SK-N-SH (cell line): ENCODE results near the gene ATN1. TPM values are rescaled to one million over a fixed set of nuclear protein-coding genes. Genes with fewer than 3 reads are reported as not detected.

Source experiments
- CTCF ChIA-PET: fragments of 300-600, 350-600 bp; formaldehyde crosslinking; extraction: SDS; loops from one replicate; lab custom pipeline; 2021; lab: Yijun Ruan, JAX
- POLR2A ChIA-PET: fragments of 350-600 bp; sonication (Branson Sonifier 250); formaldehyde crosslinking; extraction: SDS; loops from one replicate; lab custom pipeline; 2020; ENCODE audit warnings: antibody characterized with exemption, inconsistent platforms; lab: Yijun Ruan, JAX
- DNase-seq: peaks from one replicate; pipeline ENCODE4 v3.0.0; 2012
- H2AFZ ChIP-seq: fragments of 200-600 bp; sonication (generic); 2 replicates; pipeline ENCODE4 v1.8.1; 2016; ENCODE audit warnings: antibody characterized with exemption, mild to moderate bottlenecking, low read depth
- H3F3A ChIP-seq: fragments of 200-600 bp; sonication (generic); replicated peaks from 2 replicates; pipeline ENCODE3; 2016; ENCODE audit warnings: antibody characterized with exemption, mild to moderate bottlenecking; ENCODE audit not compliant: insufficient read depth
- H3K27ac ChIP-seq, 2 experiments: fragments of 200-500 bp in 1 of 2; fragments of 200-600 bp in 1 of 2; sonication (Bioruptor generic) in 1 of 2; sonication (generic), shearing (Covaris generic) in 1 of 2; 2 replicates each; pipeline versions ENCODE4 v1.5.1 to v1.6.1; 2014 to 2016; ENCODE audit warnings: low read depth in 2 of 2, inconsistent platforms in 1 of 2, low read length in 1 of 2, mild to moderate bottlenecking in 1 of 2, mixed read lengths in 1 of 2
- H3K27me3 ChIP-seq: fragments of 200-600 bp; sonication (generic), shearing (Covaris generic); 2 replicates; pipeline ENCODE4 v1.6.1; 2016; ENCODE audit warnings: mixed run types; ENCODE audit not compliant: insufficient read depth
- H3K36me3 ChIP-seq, 2 experiments: fragments of 200-500 bp in 1 of 2; fragments of 200-600 bp in 1 of 2; sonication (Bioruptor generic) in 1 of 2; sonication (generic) in 1 of 2; replicated peaks in 1 of 2; 2 replicates each; pipeline versions ENCODE3 to v1.5.1; 2014 to 2016; ENCODE audit warnings: low read length in 1 of 2, mild to moderate bottlenecking in 1 of 2; ENCODE audit not compliant: insufficient read depth in 2 of 2, control insufficient read depth in 1 of 2
- H3K4me1 ChIP-seq, 2 experiments: fragments of 200-500 bp in 1 of 2; fragments of 200-600 bp in 1 of 2; sonication (Bioruptor generic) in 1 of 2; sonication (generic), shearing (Covaris generic) in 1 of 2; 2 replicates each; pipeline versions ENCODE4 v1.5.1 to v1.6.1; 2014 to 2016; ENCODE audit warnings: low read depth in 1 of 2, low read length in 1 of 2, mixed run types in 1 of 2; ENCODE audit not compliant: insufficient read depth in 2 of 2, control insufficient read depth in 1 of 2
- H3K4me2 ChIP-seq: fragments of 200-600 bp; sonication (generic), shearing (Covaris generic); 2 replicates; pipeline ENCODE4 v1.6.1; 2017; ENCODE audit warnings: mixed run types
- H3K4me3 ChIP-seq, 2 experiments: fragments of 200-500 bp in 1 of 2; fragments of 200-600 bp in 1 of 2; sonication (Bioruptor generic) in 1 of 2; sonication (generic), shearing (Covaris generic) in 1 of 2; 2 replicates each; pipeline versions ENCODE4 v1.5.1 to v1.8.1; 2014 to 2016; ENCODE audit warnings: low read depth in 2 of 2, inconsistent platforms in 1 of 2, low read length in 1 of 2, mild to moderate bottlenecking in 1 of 2, mixed read lengths in 1 of 2, moderate library complexity in 1 of 2
- H3K79me2 ChIP-seq: fragments of 200-600 bp; sonication (generic); 2 replicates; pipeline ENCODE4 v1.8.1; 2017; ENCODE audit warnings: mild to moderate bottlenecking; ENCODE audit not compliant: insufficient read depth
- H3K9ac ChIP-seq: fragments of 200-600 bp; sonication (generic); 2 replicates; pipeline ENCODE4 v1.6.1; 2017; ENCODE audit warnings: mixed run types
- H3K9me2 ChIP-seq: fragments of 200-600 bp; sonication (generic); 2 replicates; pipeline ENCODE4 v1.6.1; 2017; ENCODE audit warnings: mixed run types
- H3K9me3 ChIP-seq: fragments of 200-600 bp; sonication (generic); 2 replicates; pipeline ENCODE4 v1.6.1; 2017; ENCODE audit warnings: mixed run types, mild to moderate bottlenecking, moderate library complexity
- H4K20me1 ChIP-seq: fragments of 200-600 bp; sonication (generic); 2 replicates; pipeline ENCODE4 v1.6.1; 2017; ENCODE audit warnings: mild to moderate bottlenecking, mixed run types; ENCODE audit not compliant: insufficient read depth
- CHD2 ChIP-seq: fragments of 150-350 bp; IDR thresholded peaks from 2 replicates; pipeline ENCODE4 v1.6.1; 2018; ENCODE audit warnings: low read length; ENCODE audit not compliant: partially characterized antibody
- EP300 ChIP-seq, 2 experiments: IDR thresholded peaks; 2 replicates each; pipeline versions ENCODE4 v1.4.0 to v1.6.1; 2012; ENCODE audit warnings: borderline replicate concordance in 1 of 2, low read depth in 1 of 2, low read length in 1 of 2
- EZH2phosphoT487 ChIP-seq: fragments of 200-600 bp; sonication (generic); IDR thresholded peaks from 2 replicates; pipeline ENCODE4 v1.6.1; 2017; ENCODE audit warnings: low read depth, mixed run types, mild to moderate bottlenecking, antibody characterized with exemption, moderate library complexity, borderline replicate concordance
- FOSL2 ChIP-seq: IDR thresholded peaks from 2 replicates; pipeline ENCODE4 v1.4.0; 2012; ENCODE audit warnings: low read depth, mild to moderate bottlenecking, moderate library complexity, borderline replicate concordance
- FOXJ3 ChIP-seq: sonication (generic); formaldehyde crosslinking; IDR thresholded peaks from 2 replicates; pipeline ENCODE4 v1.5.1; 2020; ENCODE audit warnings: mild to moderate bottlenecking, missing genetic modification reagents
- GABPA ChIP-seq: IDR thresholded peaks from 2 replicates; pipeline ENCODE4 v1.4.0; 2012; ENCODE audit warnings: low read depth, mild to moderate bottlenecking
- GATA2 ChIP-seq: sonication (generic); formaldehyde crosslinking; IDR thresholded peaks from 2 replicates; pipeline ENCODE4 v1.5.0; 2020; ENCODE audit warnings: mild to moderate bottlenecking, missing genetic modification reagents
- MXI1 ChIP-seq: IDR thresholded peaks from 2 replicates; pipeline ENCODE4 v1.6.1; 2012; ENCODE audit warnings: mild to moderate bottlenecking, low read depth, low read length, improper control_type of control experiment
- NFIC ChIP-seq: IDR thresholded peaks from 2 replicates; pipeline ENCODE4 v1.4.0; 2012; ENCODE audit warnings: borderline replicate concordance
- RCOR1 ChIP-seq: fragments of 150-350 bp; IDR thresholded peaks from 2 replicates; pipeline ENCODE4 v1.6.1; 2017; ENCODE audit warnings: antibody characterized with exemption, low read length
- SMC3 ChIP-seq: IDR thresholded peaks from 2 replicates; pipeline ENCODE4 v1.6.1; 2012; ENCODE audit warnings: low read depth, low read length, improper control_type of control experiment
- TCF12 ChIP-seq: IDR thresholded peaks from 2 replicates; pipeline ENCODE4 v1.4.0; 2012
- YY1 ChIP-seq: IDR thresholded peaks from 2 replicates; pipeline ENCODE4 v1.4.0; 2012; ENCODE audit warnings: low read depth, mild to moderate bottlenecking
- WGBS: methylation state at CpG from one replicate; pipeline ENCODE4 v1.1.6; 2017; ENCODE audit warnings: low lambda C conversion rate; 5-methylcytosine and 5-hydroxymethylcytosine counted together
- polyA plus RNA-seq, 3 experiments: library from polyadenylated mRNA; depleted of rRNA; stranded (reverse); fragments of >200 nt; gene quantifications; 2 replicates each; pipeline ENCODE4 v1.2.3, GENCODE V29; 2012
- TF ChIP-seq, protein P1 (sequence below): IDR thresholded peaks from 2 replicates; pipeline ENCODE4 v1.4.0; 2012; ENCODE audit warnings: low read depth
- TF ChIP-seq, protein P2 (sequence below): IDR thresholded peaks from 2 replicates; pipeline ENCODE4 v1.4.0; 2012; ENCODE audit warnings: low read depth, borderline replicate concordance

ATN1 gene
- polyA plus RNA-seq, 1 of the 3 experiments (the other 2 are of a cell fraction), result 29.3 TPM

DNA sequence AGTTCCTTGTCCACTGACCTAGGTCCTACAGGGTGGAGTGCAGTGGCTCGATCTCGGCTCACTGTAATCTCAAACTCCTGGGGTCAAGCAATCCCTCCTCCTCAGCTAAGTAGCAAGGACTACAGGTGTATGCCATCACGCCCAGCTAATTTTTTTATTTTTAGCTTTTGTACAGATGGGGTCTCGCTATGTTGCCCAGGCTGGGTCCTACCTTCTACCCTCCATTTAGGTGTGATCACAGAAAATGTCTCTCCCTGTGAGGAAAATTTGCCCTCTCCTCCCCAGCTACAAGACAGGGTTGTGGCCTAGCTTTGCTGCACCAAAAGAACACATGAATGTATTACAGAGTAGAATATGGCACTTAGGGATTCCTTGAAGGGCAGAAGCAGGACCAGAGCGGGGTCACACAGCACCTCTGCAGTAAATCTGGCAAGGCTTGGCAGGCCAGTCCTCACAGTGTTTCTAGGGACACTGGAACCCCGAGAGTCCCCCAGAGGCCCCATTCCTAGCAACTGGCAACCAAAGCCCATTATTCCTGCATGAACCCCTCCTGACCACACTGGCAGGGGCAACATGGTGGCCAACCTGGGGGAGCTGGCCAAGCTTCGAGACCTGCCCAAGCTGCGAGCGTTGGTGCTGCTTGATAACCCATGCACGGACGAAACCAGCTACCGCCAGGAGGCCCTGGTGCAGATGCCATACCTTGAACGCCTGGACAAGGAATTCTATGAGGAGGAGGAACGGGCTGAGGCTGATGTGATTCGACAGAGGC lies 15.4 kb upstream of the ATN1 start:
- H2AFZ ChIP-seq, result no peak overlapping the region
- DNase-seq, result no peak
- TF ChIP-seq GABPA (no peak), NFIC (no peak), SMC3 (no peak), GATA2 (CRISPR knock-in tag) (no peak), FOXJ3 (CRISPR knock-in tag) (no peak), CHD2 (no peak), FOSL2 (no peak), MXI1 (no peak), TCF12 (no peak), YY1 (no peak), RCOR1 (no peak), EZH2phosphoT487 (no peak), EP300 (IDR thresholded peaks at IDR 0.05; ENCODE audit: borderline replicate concordance in 1 of 2, low read depth in 1 of 2, low read length in 1 of 2) (no peak)
- TF ChIP-seq, protein P1, sequence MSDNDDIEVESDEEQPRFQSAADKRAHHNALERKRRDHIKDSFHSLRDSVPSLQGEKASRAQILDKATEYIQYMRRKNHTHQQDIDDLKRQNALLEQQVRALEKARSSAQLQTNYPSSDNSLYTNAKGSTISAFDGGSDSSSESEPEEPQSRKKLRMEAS, result no peak
- TF ChIP-seq, protein P2, sequence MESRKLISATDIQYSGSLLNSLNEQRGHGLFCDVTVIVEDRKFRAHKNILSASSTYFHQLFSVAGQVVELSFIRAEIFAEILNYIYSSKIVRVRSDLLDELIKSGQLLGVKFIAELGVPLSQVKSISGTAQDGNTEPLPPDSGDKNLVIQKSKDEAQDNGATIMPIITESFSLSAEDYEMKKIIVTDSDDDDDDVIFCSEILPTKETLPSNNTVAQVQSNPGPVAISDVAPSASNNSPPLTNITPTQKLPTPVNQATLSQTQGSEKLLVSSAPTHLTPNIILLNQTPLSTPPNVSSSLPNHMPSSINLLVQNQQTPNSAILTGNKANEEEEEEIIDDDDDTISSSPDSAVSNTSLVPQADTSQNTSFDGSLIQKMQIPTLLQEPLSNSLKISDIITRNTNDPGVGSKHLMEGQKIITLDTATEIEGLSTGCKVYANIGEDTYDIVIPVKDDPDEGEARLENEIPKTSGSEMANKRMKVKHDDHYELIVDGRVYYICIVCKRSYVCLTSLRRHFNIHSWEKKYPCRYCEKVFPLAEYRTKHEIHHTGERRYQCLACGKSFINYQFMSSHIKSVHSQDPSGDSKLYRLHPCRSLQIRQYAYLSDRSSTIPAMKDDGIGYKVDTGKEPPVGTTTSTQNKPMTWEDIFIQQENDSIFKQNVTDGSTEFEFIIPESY, result no peak
- no peak overlapping the region for H3K4me3 ChIP-seq
- no peaks in the 10 kb centered on the region for H3K9me2 ChIP-seq
- POLR2A ChIA-PET, result interaction anchor here (1.1 to 4.2 kb wide), 5 partner anchors 10 to 46 kb away, joined by 3 to 21 read pairs (median 7); no protein-coding TSS in a partner anchor
- no peak overlapping the region for H3K27ac ChIP-seq
- H3K9ac ChIP-seq, result no peak overlapping the region
- H3F3A ChIP-seq, result peaks cover 4% of the 10 kb centered on the region
- H3K27me3 ChIP-seq, result no peaks in the 10 kb centered on the region
- no peaks in the 10 kb centered on the region for H3K9me3 ChIP-seq
- H3K36me3 ChIP-seq, result peaks cover 0 to 5% of the 10 kb centered on the region in 2 experiments
- H3K4me2 ChIP-seq, result no peak overlapping the region
- H3K4me1 ChIP-seq, result peaks cover 14 to 18% of the 10 kb centered on the region in 2 experiments; a peak in 2 of 4 replicates
- WGBS, result 96% methylated on average over 15 of the region's 15 CpGs
- H3K79me2 ChIP-seq, result peaks cover 13% of the 10 kb centered on the region; the same call in 1 of the 2 replicates
- CTCF ChIA-PET, result interaction anchor here (0.6 to 9.6 kb wide), 11 partner anchors 13 to 232 kb away, joined by 3 to 62 read pairs (median 5); partner anchors contain the start of genes C12orf57 and RNU7-1
- no peaks in the 10 kb centered on the region for H4K20me1 ChIP-seq
